ENCODE measurements around the gene TC2N. TPM values are rescaled to one million over a fixed set of nuclear protein-coding genes. Genes with fewer than 3 reads are reported as not detected.

TC2N gene
- total RNA-seq: 50.3 TPM

DNA sequence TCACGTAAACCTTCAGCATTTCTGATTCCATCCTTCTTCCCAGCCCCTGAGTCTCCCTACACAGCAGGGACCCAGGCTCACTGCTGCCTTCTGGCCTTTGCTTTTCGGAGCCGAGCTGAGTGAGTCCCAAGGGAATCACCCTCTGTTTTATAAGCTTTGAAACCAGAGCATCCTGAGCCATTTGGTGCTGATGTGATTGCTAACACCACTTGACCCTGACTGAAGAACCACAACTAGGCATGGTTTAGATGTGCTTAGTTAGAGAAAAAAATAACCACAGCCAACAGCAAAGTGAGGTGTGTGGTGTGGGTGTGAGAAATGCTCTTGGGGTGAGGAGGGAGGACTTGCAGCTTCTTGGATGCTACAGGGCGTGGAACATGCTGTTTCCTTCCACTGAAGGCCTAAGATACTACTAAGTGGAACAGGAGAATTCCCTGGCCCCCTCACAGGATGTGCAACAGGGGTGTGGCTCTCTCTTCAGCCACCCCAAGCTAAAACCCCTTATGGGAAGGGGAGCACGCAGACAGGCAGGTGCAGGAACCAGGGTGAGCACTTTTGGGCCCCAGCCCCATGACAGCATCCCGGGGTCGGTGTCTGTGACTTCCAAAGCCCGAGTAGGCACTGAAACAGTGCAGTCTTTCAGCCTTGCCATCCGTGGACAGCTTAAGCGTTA is at the start of gene TC2N:
Gene TC2N, minus strand, starts transcription at position 221 of the 673 bp plus-strand sequence. CDS start 53,767 bp downstream, outside the sequence.
- Histone ChIP-seq H3K4me3 (peak within 1 kb of the TSS; percentile 14 to 26), H3K4me1 (peaks cover 8% of the 10 kb centered on the region), H3K27ac (peak within 1 kb of the TSS; percentile 5), H3K27me3 (no peaks in the 10 kb centered on the region), H3K36me3 (no peaks in the 10 kb centered on the region), H3K9me3 (no peaks in the 10 kb centered on the region)
- intact Hi-C loops (cut with DNase I): no loop called here
- TF ChIP-seq POLR2A (IDR thresholded peaks at IDR 0.05) (no peak), POLR2AphosphoS5 (IDR thresholded peaks at IDR 0.05; ENCODE audit: insufficient read depth in 1 of 2, low read depth in 1 of 2) (no peak)
- TF ChIP-seq, protein P1, sequence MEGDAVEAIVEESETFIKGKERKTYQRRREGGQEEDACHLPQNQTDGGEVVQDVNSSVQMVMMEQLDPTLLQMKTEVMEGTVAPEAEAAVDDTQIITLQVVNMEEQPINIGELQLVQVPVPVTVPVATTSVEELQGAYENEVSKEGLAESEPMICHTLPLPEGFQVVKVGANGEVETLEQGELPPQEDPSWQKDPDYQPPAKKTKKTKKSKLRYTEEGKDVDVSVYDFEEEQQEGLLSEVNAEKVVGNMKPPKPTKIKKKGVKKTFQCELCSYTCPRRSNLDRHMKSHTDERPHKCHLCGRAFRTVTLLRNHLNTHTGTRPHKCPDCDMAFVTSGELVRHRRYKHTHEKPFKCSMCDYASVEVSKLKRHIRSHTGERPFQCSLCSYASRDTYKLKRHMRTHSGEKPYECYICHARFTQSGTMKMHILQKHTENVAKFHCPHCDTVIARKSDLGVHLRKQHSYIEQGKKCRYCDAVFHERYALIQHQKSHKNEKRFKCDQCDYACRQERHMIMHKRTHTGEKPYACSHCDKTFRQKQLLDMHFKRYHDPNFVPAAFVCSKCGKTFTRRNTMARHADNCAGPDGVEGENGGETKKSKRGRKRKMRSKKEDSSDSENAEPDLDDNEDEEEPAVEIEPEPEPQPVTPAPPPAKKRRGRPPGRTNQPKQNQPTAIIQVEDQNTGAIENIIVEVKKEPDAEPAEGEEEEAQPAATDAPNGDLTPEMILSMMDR (IDR thresholded peaks at IDR 0.05): no peak
- no peak for DNase-seq (ENCODE audit: extremely low spot score in 2 of 2)

DNA sequence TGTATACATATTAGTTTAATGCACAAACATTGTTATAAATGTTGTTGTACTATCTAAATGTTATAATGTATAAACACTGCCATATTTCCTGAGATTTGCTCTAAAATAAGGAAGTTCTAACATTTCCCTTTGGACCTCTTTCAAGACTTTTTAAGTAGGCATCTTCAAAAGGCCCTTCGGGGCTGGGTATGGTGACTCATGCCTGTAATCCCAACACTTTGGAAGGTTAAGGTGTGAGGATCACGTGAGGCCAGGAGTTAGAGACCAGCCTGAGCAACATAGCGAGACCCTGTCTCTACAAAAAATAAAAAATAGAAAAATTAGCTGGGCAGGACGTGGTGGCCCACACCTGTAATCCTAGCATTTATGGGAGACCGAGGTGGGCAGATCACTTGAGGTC is 44.7 kb upstream of the TC2N start:
- H3K36me3 ChIP-seq: no peaks in the 10 kb centered on the region
- H3K9me3 ChIP-seq: no peaks in the 10 kb centered on the region
- TF ChIP-seq, protein P1 (IDR thresholded peaks at IDR 0.05): no peak
- TF ChIP-seq POLR2A (IDR thresholded peaks at IDR 0.05) (no peak), POLR2AphosphoS5 (IDR thresholded peaks at IDR 0.05; ENCODE audit: insufficient read depth in 1 of 2, low read depth in 1 of 2) (no peak)
- no peaks in the 10 kb centered on the region for H3K4me1 ChIP-seq
- H3K27ac ChIP-seq: no peak overlapping the region
- H3K4me3 ChIP-seq: no peak overlapping the region
- no peak for DNase-seq (ENCODE audit: extremely low spot score in 2 of 2)
- H3K27me3 ChIP-seq: no peaks in the 10 kb centered on the region
- intact Hi-C loops (cut with DNase I): no loop called here

DNA sequence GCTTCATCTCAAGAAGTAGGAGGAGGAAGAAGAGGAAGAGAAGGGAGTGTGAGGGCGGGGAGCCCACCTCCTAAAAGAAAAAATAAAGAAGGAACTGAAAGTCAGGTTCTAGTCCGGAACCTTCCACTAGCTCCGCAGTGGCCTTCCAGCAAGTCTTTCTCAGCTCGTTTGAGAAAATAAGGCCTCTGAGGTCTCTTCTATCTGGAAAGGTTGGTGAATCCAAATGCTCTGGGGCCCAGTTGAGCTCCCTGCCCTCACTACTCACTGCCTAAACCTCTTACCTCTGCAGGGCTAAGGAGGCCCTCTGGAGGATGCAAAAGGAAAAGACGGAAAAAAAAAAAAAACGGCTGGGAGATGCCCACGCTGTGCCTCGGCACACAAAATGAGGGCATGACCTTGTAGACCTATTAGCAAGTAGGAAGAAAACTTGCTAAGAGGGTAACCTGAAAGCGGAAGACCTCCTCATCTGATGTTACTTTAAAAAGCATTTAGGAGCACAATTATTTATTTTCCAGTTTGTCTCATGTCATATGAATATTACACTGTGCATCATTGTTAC is 44.2 kb upstream of the TC2N start:
- no peaks in the 10 kb centered on the region for H3K27me3 ChIP-seq
- no peak overlapping the region for H3K27ac ChIP-seq
- intact Hi-C loops (cut with DNase I): no loop called here
- no peak for DNase-seq (ENCODE audit: extremely low spot score in 2 of 2)
- H3K4me3 ChIP-seq: no peak overlapping the region
- TF ChIP-seq, protein P1 (IDR thresholded peaks at IDR 0.05): no peak
- TF ChIP-seq POLR2AphosphoS5 (IDR thresholded peaks at IDR 0.05; ENCODE audit: insufficient read depth in 1 of 2, low read depth in 1 of 2) (no peak), POLR2A (IDR thresholded peaks at IDR 0.05) (no peak)
- no peaks in the 10 kb centered on the region for H3K9me3 ChIP-seq
- H3K36me3 ChIP-seq: no peaks in the 10 kb centered on the region
- H3K4me1 ChIP-seq: no peaks in the 10 kb centered on the region

DNA sequence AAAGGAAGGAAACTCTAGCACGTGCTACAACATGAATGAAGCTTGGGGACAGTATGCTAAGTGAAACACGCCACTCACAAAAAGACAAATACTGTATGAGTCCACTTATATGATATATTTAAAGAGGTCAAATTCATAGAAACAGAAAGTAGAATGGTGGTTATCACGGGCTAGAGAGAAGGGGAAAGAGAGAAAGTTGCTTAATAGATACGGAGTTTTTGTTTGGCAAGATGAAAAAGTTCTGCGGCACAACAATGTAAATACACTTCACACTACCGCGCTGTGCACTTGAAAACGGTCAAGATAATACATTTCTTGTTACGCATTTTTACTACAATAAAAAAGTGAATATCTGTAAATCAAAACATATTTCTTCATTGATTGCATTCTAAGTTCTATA is 42.9 kb upstream of the TC2N start:
- intact Hi-C loops (cut with DNase I): no loop called here
- no peaks in the 10 kb centered on the region for H3K27me3 ChIP-seq

More for the DNA sequence above, 42.9 kb upstream of the TC2N start:
- DNase-seq (ENCODE audit: extremely low spot score in 2 of 2): no peak
- H3K9me3 ChIP-seq: no peaks in the 10 kb centered on the region
- no peak for TF ChIP-seq POLR2A (IDR thresholded peaks at IDR 0.05)
- no peak for TF ChIP-seq POLR2AphosphoS5 (IDR thresholded peaks at IDR 0.05; ENCODE audit: insufficient read depth in 1 of 2, low read depth in 1 of 2)
- TF ChIP-seq, protein P1 (IDR thresholded peaks at IDR 0.05): no peak
- H3K4me3 ChIP-seq: no peak overlapping the region
- no peaks in the 10 kb centered on the region for H3K36me3 ChIP-seq
- H3K4me1 ChIP-seq: no peaks in the 10 kb centered on the region
- H3K27ac ChIP-seq: no peak overlapping the region
